NCI-H2081 (cell line): ENCODE data around the gene MYEOV.

Source experiments
- DNase-seq, 2 experiments: peaks; one replicate each; lab custom pipeline; 2025; lab: John Stamatoyannopoulos, UW

Gene MYEOV

DNA sequence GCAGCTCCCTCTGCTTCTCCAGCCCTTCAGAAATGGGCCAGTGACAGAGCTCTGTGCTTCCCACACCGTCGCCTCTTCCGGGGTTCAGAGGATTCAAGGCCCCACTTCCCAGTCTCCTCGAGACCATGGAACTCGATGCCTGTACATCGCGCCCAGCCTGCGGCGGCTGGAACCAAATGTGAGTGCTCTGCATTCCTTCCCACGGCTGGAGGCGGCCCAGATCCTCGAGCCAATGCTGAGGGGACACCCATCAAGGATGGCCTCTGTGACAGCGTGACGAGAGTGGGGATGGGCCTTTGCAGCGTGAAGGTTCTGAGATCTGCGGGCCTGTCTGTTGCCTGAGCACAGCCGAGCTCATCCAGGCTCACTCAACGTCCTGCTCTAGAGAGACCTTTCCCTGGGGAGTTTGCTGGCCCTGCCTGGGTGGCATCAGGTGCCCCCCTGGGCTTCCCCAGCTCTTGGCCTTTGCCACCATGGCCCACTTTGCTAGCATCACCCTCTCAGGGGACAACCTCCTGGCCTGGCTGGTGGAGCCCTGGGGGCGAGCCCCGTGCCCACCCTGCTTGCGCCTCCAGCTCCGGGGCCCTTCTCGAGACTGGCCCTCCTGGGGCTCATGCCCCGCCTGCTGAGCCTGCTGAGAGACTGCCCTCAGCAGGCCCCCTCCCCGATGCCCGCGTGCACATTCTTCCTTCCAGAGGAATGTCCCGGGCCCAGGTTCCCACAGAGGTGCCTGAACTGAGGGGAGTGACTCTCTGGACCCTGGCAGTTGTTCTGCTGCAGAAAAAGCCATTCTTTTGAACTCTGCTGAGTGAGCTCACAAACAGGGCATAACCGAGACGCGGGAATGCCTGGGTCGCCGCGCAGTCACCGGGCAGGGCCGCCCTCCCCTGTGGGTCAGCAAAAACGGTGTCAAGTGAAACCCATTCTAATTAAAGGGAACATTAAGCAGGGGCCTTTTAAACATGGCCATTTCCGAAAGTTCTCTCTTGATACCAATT is 7.3 kb upstream of the MYEOV start:
- DNase-seq: no peak

DNA sequence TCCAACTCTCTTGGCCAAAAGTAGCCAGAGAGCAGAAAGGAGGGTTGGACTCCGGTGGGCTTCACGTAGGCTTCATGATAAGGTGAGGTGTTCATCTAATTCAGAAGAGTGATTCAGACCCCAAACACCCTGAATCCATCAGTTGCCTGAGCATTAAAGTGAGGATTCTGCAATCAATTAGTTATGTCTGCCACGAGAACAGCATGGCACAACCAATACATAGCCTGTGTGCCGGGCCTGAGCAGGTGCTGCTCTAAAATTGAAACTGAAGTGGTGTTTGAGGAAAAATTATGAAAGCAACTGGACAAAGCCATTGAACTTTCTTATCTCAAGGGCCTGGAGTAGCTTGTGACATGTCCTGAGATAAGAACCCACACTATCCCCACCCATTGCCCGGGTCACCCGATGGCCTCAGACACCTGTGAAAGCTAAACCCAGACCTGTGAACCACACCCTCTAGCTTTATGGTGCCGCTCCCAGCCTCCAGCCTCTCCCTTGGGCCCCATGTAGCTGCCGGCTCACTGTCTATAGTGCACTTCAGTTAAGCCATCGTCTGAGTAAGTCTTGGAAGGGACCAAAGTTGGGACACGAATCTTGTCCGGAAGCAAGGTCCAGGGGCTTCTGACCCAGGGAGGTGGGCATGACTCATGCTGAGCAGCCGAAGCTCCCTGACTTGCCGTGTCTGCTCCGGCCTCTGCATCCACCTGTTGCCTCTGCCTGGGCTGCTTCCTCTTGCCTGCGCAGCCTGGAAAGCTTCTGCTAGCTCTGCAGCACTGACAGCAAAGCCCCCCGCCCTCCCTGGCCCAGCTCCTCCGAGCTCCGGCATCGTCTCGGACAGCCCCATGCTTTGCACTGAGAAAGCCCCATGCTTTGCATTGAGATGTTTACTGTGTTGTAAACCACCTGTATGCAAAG is 5.7 kb upstream of the MYEOV start:
- DNase-seq: no peak

DNA sequence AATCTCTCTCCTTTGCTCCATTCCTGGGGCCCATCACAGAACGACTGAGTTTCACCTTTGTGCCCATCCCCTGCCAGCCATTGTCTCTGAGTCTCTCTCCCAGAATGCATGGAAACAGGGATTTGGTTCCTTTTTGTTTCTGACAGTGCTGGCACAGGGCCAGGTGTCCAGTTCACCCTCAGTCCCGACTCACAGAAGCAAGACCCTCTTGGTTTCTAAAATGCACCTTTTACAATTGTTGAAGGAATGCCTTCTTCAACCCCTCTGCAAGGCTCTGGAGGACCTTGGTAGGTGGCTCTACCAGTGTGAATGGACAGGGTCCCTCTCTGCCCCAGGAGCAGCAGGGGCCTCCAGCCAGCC is 5.1 kb upstream of the MYEOV start:
- no peak for DNase-seq

DNA sequence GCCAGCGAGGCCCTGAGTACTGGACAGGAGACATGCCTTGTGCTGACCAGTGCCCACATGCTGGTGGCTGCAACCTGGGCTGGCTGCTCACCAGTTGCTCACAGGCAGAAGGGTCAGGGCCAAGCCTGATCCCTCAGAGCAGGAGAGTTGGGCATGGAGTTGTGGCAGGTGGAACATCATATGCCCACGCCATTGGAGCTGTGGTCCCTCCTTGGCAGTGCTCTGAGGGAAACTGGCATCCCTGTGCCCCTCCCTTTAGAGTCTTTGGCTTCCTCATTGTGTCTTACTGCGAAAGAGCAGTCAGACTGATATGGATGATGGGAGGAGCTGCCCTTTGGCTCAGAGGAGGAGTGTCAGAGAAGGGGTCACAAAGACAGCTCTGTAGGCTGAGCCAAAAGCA is 3.1 kb upstream of the MYEOV start:
- no peak for DNase-seq

DNA sequence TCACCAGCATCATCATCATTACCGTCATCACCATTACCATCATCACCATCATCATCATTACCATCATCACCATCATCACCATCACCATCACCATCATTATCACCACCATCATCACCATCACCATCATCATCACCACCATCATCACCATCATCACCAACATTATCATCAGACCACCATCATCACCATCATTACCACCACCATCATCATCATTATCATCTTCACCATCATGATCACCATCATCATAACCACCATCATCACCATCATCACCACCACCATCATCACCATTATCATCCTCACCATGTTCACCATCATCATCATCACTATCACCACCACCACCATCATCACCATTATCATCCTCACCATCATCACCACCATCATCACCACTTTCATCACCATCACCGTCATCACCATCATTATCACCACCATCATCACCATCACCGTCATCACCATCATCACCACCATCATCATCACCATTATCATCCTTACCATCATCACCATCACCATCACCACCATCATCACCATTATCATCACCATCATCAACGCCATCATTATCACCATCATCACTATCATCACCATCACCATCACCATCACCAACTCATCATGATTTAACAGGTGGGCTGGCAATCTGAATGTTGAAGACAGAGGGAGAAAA is 2.4 kb upstream of the MYEOV start:
- no peak for DNase-seq

DNA sequence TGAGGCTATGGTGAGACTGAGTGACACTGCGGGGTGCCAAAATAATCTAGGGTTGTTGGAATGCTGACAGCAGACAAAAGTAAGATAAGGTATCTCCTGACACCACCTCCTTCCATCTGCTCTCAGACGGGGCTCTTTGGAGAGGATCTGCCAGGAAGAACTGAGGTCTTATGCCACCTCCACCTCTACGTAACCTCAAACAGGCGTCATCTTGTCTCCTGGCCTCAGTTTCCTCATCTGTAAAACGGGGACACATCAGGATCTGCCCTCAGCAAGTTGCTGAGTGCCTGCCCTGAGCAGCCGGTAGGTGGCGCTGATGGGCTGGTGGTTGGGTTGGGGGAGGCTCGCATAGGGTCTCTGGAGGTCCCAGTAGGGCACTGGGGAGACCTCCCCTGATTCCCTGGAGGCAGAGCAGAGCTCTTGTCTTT is 1.7 kb upstream of the MYEOV start:
- DNase-seq: no peak

DNA sequence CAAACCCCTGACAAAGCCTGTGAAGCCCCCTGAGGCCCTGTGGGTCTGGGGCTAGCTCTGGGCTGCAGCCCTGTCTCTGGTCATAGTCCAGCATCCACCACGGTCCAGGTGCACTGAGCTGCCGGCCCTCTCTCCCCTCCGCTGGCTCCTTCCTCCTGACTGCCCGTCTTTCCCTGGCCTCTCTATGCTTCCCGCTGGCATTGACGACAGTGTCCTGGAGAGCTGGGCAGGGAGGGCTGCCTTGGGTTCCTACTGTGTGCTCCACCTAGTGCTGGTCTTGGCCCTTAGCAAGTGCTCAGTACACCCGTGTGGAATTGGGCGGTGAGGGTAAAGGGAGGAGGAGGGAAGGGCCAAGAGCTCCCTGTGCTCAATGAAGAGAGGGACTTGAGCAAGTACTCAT is 868 bp upstream of the MYEOV start:
- no peak for DNase-seq

DNA sequence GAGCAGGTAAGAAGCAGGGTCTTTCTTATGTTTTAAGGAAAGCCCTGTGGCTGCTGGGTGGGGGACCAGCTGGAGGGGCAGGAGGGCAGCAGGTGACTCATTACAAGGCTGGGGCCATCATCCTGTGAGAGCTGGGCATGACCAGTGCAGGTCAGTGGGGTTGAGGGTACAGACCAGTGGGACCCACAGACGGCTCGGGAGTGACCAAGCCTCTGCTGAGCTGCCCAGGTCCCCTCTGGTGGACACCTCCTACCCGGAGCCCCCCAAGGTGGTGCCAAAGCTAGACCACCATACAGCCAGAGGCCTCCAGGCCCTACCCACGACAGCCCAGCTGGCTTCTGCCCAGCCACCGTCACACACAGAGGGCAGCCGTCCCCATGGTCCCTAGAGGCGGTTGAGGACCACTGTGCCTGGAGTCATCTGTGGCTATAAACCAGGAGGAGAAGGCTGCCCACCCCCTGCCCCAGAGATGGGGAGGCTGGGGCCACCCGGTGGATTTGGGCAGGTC is 670 bp downstream of the MYEOV start:
- DNase-seq: no peak

DNA sequence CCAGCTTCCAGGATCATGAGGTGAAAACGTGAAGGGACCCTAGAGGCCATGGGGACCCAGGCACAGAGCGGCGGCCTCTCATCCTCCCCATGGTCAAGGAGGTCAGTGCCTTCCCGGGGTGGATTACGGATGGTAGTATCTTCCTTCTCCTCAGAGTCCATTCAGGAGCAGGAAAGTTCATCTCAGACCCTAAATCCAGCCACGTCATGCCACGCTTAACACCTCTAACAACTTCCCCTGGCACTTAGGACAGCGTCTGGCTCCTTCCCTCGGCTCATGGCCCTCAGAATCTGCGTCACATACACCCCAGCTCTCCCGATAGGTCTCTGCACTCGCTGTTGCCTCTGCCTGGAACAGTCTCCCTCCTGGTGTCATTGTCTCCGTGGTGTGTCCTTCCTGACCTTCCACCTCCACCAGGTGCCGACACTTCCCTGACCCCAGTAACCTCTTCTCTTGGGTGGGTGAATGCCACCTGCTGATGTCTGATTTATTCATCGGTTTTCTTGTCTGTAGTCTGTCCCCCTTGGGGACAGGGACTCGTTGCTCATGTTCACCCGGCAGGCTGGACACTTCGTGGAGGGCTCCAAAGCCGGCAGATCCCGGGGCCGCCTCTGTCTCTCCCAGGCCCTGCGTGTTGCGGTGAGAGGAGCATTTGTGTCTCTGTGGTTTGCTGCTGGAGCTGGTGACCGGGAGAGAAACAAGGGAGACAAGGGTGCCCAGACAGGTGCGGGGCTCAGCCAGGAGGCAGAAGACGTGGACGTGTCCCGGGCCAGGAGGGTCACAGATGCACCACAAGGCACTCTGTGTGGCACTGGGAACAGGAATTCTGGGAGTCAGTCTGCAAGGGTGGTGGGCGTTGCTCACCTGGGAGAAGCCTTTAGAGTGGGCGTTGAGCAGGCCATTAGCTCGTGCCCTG is 1.4 kb downstream of the MYEOV start:
- no peak for DNase-seq

DNA sequence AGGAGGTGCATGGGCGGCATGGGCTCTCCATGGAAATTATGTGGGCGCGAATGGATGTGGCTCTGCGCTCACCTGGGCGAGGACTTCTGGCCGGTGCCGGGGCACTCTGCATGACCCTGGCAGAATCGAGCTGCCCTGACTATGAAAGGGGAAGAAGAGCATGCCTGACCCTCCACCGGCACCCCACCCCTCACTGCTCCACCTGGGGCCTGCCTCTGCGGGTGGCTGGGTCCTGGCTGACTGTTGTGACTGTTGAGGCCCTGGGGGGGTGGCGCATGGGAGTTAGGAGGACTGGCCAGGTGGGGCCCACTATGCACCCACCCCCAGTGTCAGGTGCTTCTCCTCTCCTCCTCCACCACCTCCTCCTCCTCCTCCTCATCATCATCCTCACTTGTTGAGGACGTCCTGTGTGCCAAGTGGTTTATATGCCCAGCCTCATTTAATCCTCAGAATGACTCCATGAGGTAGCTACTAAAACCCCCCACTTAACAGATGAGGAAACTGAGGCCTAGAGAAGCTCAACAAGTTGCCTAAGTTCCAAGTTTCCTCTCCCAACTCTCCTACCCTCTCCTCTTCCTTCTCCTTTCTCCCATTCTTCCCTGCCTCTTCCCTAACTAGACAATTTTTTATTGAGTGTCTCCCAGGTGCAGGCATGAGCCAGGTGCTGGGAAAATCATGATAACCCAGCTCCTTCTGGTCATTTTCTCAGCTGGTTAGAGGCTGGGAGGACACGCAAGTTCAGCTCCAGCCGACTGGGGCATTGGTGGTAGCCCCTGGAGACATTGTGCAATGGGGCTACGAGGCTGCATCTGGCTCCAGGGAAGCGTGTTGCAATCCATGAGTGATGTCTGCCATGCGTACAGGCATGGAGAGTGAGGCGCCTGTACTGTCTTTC is 2.3 kb downstream of the MYEOV start:
- no peak for DNase-seq

DNA sequence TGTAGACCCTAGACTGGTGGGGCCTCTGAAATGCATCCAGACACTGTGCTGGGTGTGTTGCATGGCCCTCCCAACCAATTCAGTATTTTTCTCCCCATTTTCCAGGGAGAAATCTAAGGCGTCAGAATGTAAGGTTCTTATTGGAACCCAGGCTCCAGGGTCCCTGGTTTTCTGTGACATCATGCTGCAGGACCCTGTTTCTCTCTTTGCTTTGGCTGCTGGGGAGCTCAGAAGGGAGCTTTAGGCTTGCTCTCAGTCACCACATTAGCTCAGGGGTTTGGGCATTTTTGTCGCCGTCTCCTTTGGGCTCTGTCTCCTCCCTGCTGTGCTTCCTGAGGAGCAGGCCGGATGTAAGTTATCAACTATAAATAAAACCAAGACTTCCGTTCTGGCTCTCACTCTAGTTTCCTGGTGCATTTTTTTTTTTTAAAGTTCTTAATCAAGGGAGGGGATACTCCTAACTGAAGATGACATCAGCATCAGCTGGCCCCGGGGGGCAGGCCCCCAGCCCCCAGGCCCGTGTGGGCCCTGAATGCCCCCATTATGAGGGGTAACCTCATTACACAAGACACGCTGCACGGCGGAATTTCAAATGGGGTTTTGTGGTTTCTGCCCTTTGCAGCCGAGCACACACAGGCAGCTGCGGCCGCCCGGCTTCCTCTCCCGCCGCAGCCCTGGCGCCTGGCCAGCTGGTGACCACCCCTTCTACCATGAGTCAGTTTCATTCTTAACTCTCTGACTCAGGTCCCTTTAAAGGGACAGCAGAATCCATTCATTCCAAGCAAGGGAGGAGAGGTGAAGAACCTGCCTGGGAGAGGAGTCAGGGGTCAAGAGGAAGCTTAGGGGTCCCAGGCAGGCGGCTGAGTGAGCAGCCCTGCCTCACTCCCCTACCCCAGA is 3.2 kb downstream of the MYEOV start:
- no peak for DNase-seq

DNA sequence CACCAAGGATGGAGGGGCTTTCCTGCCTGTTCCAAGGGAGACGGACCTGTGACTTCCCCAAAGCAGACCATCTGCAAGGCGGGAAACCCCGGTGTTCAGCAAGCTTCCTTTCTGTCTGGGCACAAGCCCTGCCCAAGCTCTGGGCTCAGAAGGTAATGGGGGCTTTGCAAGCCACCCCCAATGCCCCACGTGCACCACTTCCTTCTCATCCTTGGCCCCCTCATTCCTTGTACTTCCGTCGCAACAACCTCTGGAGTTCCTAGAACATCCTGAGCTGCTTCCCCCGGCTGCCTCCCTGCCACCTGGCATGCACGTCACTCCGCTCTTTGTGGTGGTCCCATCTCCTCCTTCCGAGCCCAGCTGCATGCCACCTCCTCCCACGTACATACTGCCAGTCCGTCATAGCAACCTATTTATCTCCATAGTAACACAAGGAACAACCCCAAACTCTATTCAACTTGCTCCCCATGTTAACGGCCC is 3.9 kb downstream of the MYEOV start:
- DNase-seq: no peak

DNA sequence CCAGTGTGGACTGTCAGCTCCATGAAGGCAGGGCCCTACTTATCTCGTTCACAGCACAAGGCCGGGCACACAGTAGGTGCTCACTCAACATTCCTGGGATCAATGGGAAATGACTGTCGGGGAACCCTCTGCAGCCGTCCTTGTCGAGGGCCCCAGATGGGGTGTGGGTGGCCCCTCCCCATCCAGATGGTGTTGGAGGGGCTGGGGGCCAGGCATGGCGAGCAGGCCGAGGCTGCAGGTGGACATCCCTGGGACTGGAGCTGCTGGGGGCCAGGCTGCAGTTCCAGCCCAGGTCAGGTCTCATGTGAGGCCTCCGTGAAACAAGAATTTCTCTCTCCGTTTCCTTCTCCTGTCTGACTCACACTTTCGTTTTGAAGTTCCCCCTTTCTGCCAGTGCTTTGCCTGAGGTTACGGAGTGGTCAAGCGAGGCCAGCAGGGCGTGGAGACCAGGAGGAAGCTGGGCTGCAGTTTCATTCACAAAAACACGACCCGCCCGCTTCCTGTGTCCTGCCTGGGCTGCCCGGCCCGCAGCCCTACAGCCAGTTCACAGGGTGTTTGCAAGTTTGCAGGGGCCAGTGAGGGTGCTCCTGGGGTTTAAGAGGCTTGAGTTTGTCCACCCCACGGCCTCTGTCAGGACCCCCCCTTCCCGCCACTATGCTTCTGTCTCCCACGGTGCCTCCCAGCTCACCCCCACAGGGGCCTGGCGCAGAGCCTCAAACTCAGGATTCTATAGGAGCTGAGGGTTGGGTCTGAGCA is 4.5 kb downstream of the MYEOV start:
- DNase-seq: no peak

DNA sequence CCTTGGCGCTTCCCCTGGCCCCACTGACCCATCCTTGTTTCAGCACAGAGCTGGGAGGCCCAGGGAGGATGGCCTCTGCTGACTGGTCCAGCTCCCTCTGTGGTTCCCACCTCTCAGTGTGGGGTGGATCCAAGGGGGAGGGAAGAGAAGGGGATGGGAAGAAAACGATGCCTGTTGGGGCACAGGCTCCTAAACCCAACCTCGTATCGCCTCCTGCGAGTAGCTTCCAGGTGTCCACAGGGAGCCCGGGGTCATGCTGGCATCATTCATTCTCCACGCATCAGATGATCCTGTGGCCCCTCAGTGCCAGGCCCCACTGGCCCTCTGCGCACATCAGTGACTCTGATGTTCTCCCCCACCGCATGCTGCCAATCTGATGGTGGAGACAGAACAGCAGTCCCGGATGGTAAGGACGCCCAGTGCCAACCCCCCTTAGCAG is 5.1 kb downstream of the MYEOV start:
- no peak for DNase-seq

DNA sequence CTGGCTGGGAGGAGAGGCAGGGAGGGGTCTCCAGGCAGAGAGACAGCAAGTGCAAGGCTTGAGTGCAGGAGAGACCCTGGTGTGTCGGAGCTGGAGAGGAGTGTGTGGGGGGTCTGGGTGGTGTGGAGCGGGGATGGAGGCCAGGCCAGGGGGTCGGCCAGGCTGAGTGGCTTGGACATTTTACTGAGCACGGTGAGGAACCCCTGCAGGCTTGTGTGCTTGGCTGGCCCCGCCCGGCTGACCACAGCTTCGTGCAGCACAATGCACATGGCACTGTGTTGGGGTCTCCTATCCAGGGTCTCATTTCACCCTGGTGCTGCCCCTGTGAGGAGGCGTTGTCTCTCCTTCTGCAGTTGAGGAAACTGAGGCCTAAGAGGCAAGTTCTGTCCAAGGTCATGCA is 5.6 kb downstream of the MYEOV start:
- DNase-seq: no peak

DNA sequence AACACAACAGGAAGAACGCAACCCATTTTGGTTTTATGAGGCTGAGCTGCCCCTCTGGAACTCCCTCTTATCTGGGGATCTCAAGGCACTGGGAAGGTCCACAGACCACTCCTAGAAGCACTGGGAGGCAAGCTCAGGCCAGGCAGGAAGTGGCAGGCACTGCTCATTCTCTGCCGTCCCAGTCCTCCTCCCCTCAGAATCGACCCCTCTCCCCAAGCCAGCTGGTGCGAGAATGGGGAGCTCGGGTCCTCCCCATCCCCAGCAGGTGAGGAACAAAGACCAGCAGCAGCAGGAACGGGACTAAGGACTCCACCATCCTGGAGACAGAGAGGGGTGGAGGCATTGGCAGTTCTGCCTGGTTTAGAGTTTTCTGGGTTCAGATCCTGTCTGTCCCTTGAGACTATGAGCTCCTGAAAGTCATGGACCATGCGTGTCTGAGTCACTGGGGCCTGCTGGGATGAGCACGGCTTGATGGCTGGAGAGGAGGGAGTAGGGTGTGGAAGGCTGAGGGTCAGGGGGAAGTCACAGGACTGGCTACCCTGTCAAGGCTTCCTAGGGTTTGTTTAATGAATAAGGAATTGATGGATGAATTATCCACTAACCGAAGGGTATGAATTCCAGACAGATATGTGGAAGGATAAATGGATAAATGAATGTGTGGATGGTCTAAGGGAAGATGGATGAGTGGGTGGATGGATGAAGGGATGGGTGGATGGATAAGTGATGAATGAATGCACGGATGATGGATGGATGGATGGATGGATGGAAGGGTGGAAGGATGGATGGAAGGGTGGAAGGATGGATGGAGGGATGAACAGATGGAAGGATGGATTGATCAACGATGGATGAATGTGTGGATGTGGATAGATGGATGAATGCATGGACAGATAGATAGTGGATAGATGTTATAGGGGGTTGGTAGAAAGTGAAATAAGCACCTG is 6.4 kb downstream of the MYEOV start:
- no peak for DNase-seq

DNA sequence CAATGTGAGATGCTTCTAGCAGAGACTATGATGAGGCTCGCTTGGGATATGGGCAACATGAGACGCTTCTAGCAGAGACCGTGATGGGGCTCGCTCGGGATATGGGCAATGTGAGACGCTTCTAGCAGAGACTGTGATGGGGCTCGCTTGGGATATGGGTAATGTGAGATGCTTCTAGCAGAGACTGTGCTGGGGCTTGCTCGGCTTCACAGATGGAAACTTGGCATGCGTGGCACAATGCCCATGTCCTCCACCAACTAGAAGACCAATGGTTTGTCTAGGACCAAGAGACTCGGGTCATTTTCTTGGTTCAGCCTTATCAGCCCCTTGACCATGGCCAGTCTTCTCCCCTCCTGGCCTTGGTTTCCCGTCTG is 7.1 kb downstream of the MYEOV start:
- no peak for DNase-seq
